H9 (cell line): Measurements from ENCODE around the gene NSG1. TPM values are rescaled to one million over a fixed set of nuclear protein-coding genes. Genes with fewer than 3 reads are reported as not detected.

Experiments used
- DNase-seq: peaks from one replicate; pipeline ENCODE4 v3.0.0-alpha.2; 2017
- H2AFZ ChIP-seq: one replicate; pipeline ENCODE4 v1.6.1; 2013; ENCODE audit warnings: mild to moderate bottlenecking, low read length, control low read depth, moderate library complexity
- H2AK5ac ChIP-seq: 2 replicates; pipeline ENCODE4 v1.6.1; 2013; ENCODE audit warnings: low read length, control low read depth, mixed read lengths; ENCODE audit not compliant: insufficient read length
- H2BK120ac ChIP-seq: one replicate; pipeline ENCODE4 v1.6.1; 2013; ENCODE audit warnings: low read depth, mild to moderate bottlenecking, low read length, control low read depth, inconsistent platforms; ENCODE audit not compliant: poor library complexity, severe bottlenecking
- H2BK12ac ChIP-seq: 2 replicates; pipeline ENCODE4 v1.6.1; 2013; ENCODE audit warnings: low read length, control low read depth, mixed read lengths, low read depth; ENCODE audit not compliant: insufficient read length
- H2BK15ac ChIP-seq: 2 replicates; pipeline ENCODE4 v1.6.1; 2013; ENCODE audit warnings: low read depth, low read length, control low read depth
- H2BK20ac ChIP-seq: one replicate; pipeline ENCODE4 v1.6.1; 2013; ENCODE audit warnings: low read depth, mild to moderate bottlenecking, low read length, control low read depth, inconsistent platforms; ENCODE audit not compliant: poor library complexity, severe bottlenecking
- H2BK5ac ChIP-seq: 2 replicates; pipeline ENCODE4 v1.6.1; 2013; ENCODE audit warnings: low read length, control low read depth, mixed read lengths; ENCODE audit not compliant: insufficient read length
- H3K14ac ChIP-seq: 2 replicates; pipeline ENCODE4 v1.6.1; 2013; ENCODE audit warnings: low read length, control low read depth; ENCODE audit not compliant: insufficient read depth
- H3K18ac ChIP-seq: 2 replicates; pipeline ENCODE4 v1.6.1; 2013; ENCODE audit warnings: low read depth, mild to moderate bottlenecking, mixed read lengths, low read length, control low read depth; ENCODE audit not compliant: insufficient read length
- H3K23ac ChIP-seq: 2 replicates; pipeline ENCODE4 v1.6.1; 2013; ENCODE audit warnings: low read length, control low read depth, mixed read lengths, low read depth; ENCODE audit not compliant: insufficient read length
- H3K23me2 ChIP-seq: 2 replicates; pipeline ENCODE4 v1.6.1; 2013; ENCODE audit warnings: low read depth, mild to moderate bottlenecking, mixed read lengths, low read length, control low read depth; ENCODE audit not compliant: insufficient read length, poor library complexity, severe bottlenecking
- H3K27ac ChIP-seq: 2 replicates; pipeline ENCODE4 v1.5.1; 2013; ENCODE audit warnings: low read length, control low read depth, mixed read lengths, low read depth; ENCODE audit not compliant: insufficient read length
- H3K27me3 ChIP-seq: 2 replicates; pipeline ENCODE4 v1.6.1; 2013; ENCODE audit warnings: low read length, control low read depth, inconsistent platforms; ENCODE audit not compliant: insufficient read depth
- H3K4ac ChIP-seq: 2 replicates; pipeline ENCODE4 v1.6.1; 2013; ENCODE audit warnings: low read depth, mild to moderate bottlenecking, control low read depth, inconsistent platforms, low read length, moderate library complexity
- H3K4me1 ChIP-seq: 2 replicates; pipeline ENCODE4 v1.6.1; 2013; ENCODE audit warnings: low read length, control low read depth, inconsistent platforms; ENCODE audit not compliant: insufficient read depth
- H3K4me2 ChIP-seq: 2 replicates; pipeline ENCODE4 v1.6.1; 2013; ENCODE audit warnings: low read length, control low read depth, mixed read lengths; ENCODE audit not compliant: insufficient read length, insufficient read depth
- H3K56ac ChIP-seq: 2 replicates; pipeline ENCODE4 v1.6.1; 2013; ENCODE audit warnings: low read depth, mild to moderate bottlenecking, mixed read lengths, low read length, control low read depth; ENCODE audit not compliant: insufficient read length
- H3K79me1 ChIP-seq: 2 replicates; pipeline ENCODE4 v1.6.1; 2013; ENCODE audit warnings: low read depth, mild to moderate bottlenecking, moderate library complexity, low read length, control low read depth, inconsistent platforms; ENCODE audit not compliant: insufficient read depth, poor library complexity, severe bottlenecking
- H3K79me2 ChIP-seq: 2 replicates; pipeline ENCODE4 v1.6.1; 2013; ENCODE audit warnings: low read length, control low read depth, inconsistent platforms; ENCODE audit not compliant: insufficient read depth
- H3K9ac ChIP-seq: 2 replicates; pipeline ENCODE4 v1.6.1; 2013; ENCODE audit warnings: low read length, control low read depth, mixed read lengths; ENCODE audit not compliant: insufficient read length; ENCODE audit errors: extremely low read depth
- H3K9me3 ChIP-seq: one replicate; pipeline ENCODE4 v1.6.1; 2013; ENCODE audit warnings: low read depth, low read length, inconsistent platforms; ENCODE audit not compliant: control insufficient read depth
- H3T11ph ChIP-seq: one replicate; pipeline ENCODE4 v1.6.1; 2013; ENCODE audit warnings: mild to moderate bottlenecking, low read length, control low read depth, inconsistent platforms
- H4K20me1 ChIP-seq: one replicate; pipeline ENCODE4 v1.6.1; 2013; ENCODE audit not compliant: control insufficient read depth, insufficient read length, insufficient read depth
- H4K5ac ChIP-seq: 2 replicates; pipeline ENCODE4 v1.6.1; 2013; ENCODE audit warnings: low read depth, mild to moderate bottlenecking, mixed read lengths, low read length, control low read depth; ENCODE audit not compliant: insufficient read length
- H4K8ac ChIP-seq: replicated peaks from 2 replicates; pipeline ENCODE4 v1.6.1; 2013; ENCODE audit warnings: low read length, control low read depth, mixed read lengths, low read depth; ENCODE audit not compliant: insufficient read length
- H4K91ac ChIP-seq: 2 replicates; pipeline ENCODE4 v1.6.1; 2013; ENCODE audit warnings: low read depth, mild to moderate bottlenecking, moderate library complexity, mixed read lengths, low read length, control low read depth; ENCODE audit not compliant: insufficient read length
- H3K27ac Mint-ChIP-seq, 3 experiments: 2 replicates in 2 of 3; 3 replicates in 1 of 3; pipeline ENCODE4 v1.8.0; 2020 to 2021; ENCODE audit warnings: mixed read lengths in 3 of 3, mild to moderate bottlenecking in 1 of 3, moderate library complexity in 1 of 3
- H3K27me3 Mint-ChIP-seq: 2 replicates; pipeline ENCODE4 v1.8.0; 2021; ENCODE audit warnings: low read depth, mild to moderate bottlenecking, moderate library complexity, mixed read lengths
- H3K36me3 Mint-ChIP-seq, 3 experiments: 2 replicates in 2 of 3; 3 replicates in 1 of 3; pipeline ENCODE4 v1.8.0; 2020 to 2021; ENCODE audit warnings: low read depth in 3 of 3, mixed read lengths in 3 of 3; ENCODE audit not compliant: insufficient read depth in 1 of 3
- H3K4me1 Mint-ChIP-seq, 2 experiments: 2 replicates each; pipeline ENCODE4 v1.8.0; 2020; ENCODE audit warnings: mixed read lengths in 2 of 2
- H3K4me3 Mint-ChIP-seq, 2 experiments: 2 replicates in 1 of 2; 3 replicates in 1 of 2; pipeline ENCODE4 v1.8.0; 2020 to 2021; ENCODE audit warnings: mild to moderate bottlenecking in 2 of 2, mixed read lengths in 2 of 2, moderate library complexity in 1 of 2
- H3K9me3 Mint-ChIP-seq, 2 experiments: 2 replicates in 1 of 2; 3 replicates in 1 of 2; pipeline ENCODE4 v1.8.0; 2020; ENCODE audit warnings: mild to moderate bottlenecking in 2 of 2, mixed read lengths in 2 of 2, moderate library complexity in 1 of 2
- CTCF ChIP-seq: fragments of 200-600 bp; sonication (generic); conservative IDR thresholded peaks from 3 replicates; pipeline ENCODE4 v1.8.0; 2021; ENCODE audit warnings: antibody characterized with exemption, mild to moderate bottlenecking
- WGBS: extraction: QIAGEN DNeasy Blood & Tissue Kit; methylation state at CpG from one replicate; pipeline ENCODE4 v1.1.7; 2013; ENCODE audit warnings: missing lambda C conversion rate, low lambda C conversion rate, mixed read lengths; ENCODE audit not compliant: insufficient read length; ENCODE audit errors: extremely low coverage; 5-methylcytosine and 5-hydroxymethylcytosine counted together
- total RNA-seq: library from RNA; stranded (reverse); gene quantifications from 2 replicates; pipeline ENCODE4 v1.2.1, GENCODE V29; 2021

NSG1 gene
- total RNA-seq, 1 experiment from 2014 or later: 9.3 TPM

- Histone ChIP-seq H2BK15ac (no peak overlapping the region), H2AK5ac (no peak overlapping the region), H3K27ac (no peak overlapping the region), H2AFZ (no peak overlapping the region), H4K20me1 (no peaks in the 10 kb centered on the region), H3K79me1 (no peaks in the 10 kb centered on the region), H3K14ac (no peak overlapping the region; the same call in 1 of the 2 replicates), H2BK120ac (no peak overlapping the region), H3K4me1 (no peaks in the 10 kb centered on the region), H3K56ac (no peak overlapping the region), H4K91ac (no peak overlapping the region), H2BK5ac (no peak overlapping the region), H3K9me3 (no peaks in the 10 kb centered on the region), H4K8ac (no peak overlapping the region), H4K5ac (no peak overlapping the region), H3K27me3 (peaks cover 2% of the 10 kb centered on the region; the same call in 1 of the 2 replicates), H3K9ac (no peak overlapping the region), H3K23ac (no peak overlapping the region), H2BK12ac (no peak overlapping the region), H3K18ac (no peak overlapping the region), H3K4me2 (no peak overlapping the region), H3K4ac (no peak overlapping the region), H3K23me2 (peaks cover 15% of the 10 kb centered on the region), H3T11ph (no peak overlapping the region), H3K79me2 (no peaks in the 10 kb centered on the region), H2BK20ac (no peak overlapping the region)
- peaks cover 1 to 7% of the 10 kb centered on the region in 2 experiments for H3K4me1 Mint-ChIP-seq
- no peaks in the 10 kb centered on the region for H3K9me3 Mint-ChIP-seq
- H3K36me3 Mint-ChIP-seq: peaks cover 0 to 9% (median 6%) of the 10 kb centered on the region in 3 experiments; a peak in 6 of 7 replicates
- WGBS: no CpG with 5 or more reads among the region's 11 CpGs
- no peak for DNase-seq
- TF ChIP-seq CTCF: no peak
- peaks cover 81% of the 10 kb centered on the region for H3K27me3 Mint-ChIP-seq
- H3K4me3 Mint-ChIP-seq: no peak overlapping the region
- no peak overlapping the region for H3K27ac Mint-ChIP-seq
These were observed 3.8 kb downstream of the NSG1 start for GRCh38 chr4:4390515-4391240.
